Endometrial microvascular endothelial cells (primary cell): ENCODE measurements around the gene ORM2. TPM values are rescaled to one million over a fixed set of nuclear protein-coding genes. Genes with fewer than 3 reads are reported as not detected.
"Not testable (repeated sequence)": the region's sequence is repeated elsewhere in the genome, so short reads cannot be mapped to it uniquely, and the experiment has no call there.

Experiments used
- in situ Hi-C: cut with HindIII; loops from 2 replicates; pipeline ENCODE4 v1.10.0; 2017; ENCODE audit warnings: low sequenced_read_pairs, low pct_unique_long_range_greater_than_20kb; ENCODE audit errors: inconsistent ontology term
- total RNA-seq: library from RNA; depleted of rRNA; stranded (reverse); fragments of >200 nt; gene quantifications from one replicate; pipeline ENCODE4 v1.2.3, GENCODE V29; 2015; ENCODE audit errors: inconsistent ontology term

The ORM2 gene
- total RNA-seq, 1 donor from 2014 or later: not detected

DNA sequence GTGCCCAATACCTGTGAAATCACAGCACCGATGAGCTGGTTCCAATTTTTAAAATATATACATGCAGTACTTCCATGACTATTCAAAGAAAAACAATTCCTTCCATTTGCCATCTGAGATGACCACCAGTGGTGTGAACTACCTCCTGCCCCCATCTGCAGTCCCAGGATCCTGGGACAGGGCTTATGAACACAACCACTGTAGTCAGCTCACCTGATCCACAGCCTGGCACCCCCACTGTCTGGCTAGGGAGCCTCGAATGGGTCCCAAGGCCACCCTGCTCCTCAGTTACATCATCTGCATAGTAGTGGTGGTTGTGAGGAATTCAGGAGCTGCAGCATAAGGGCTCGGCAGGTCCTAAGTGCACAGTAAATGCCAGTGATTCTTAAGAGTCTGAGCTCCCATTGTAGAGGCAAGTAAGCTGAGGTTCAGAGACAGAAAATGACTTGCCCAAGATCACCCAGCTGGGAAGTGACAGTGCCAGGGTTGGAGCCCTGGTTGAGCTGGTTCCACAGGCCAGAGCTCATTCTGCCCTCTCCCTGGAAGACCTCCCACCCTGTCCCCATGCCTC, 3.9 kb upstream of the ORM2 start:
- in situ Hi-C loops: not testable (repeated sequence)

- in situ Hi-C loops: no loop called here
These were observed 1.9 kb upstream of the ORM2 start for GRCh38 chr9:114327749-114328148.

DNA sequence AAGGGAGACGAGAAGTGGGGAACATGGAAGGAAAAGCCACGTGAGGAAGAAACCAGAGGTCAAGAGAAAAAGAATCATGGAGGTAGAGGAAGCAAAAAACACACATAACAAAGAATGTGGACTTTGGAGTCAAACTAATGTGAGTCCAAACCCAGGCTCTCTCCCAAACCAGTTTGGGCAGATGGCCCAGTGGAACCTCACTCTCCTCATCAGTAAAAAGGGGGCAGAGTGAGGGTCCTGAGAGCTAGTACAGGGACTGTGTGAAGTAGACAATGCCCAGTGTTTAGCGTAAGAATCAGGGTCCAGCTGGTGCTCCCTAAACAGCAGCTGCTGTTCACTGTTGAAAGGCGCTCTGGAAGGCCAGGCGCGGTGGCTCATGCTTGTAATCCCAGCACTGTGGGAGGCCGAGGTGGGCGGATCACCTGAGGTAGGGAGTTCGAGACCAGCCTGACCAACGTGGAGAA, 1.3 kb upstream of the ORM2 start:
- in situ Hi-C loops: not testable (repeated sequence)

GRCh38 chr9:114328937-114329624, 588 bp upstream of the ORM2 start:
- in situ Hi-C loops: not testable (repeated sequence)

- in situ Hi-C loops: no loop called here
These were observed 967 bp downstream of the ORM2 start for GRCh38 chr9:114330636-114331035.

- in situ Hi-C loops: not testable (repeated sequence)
These were observed 1.8 kb downstream of the ORM2 start for GRCh38 chr9:114331229-114332195.

GRCh38 chr9:114332474-114333040, 2.9 kb downstream of the ORM2 start:
- in situ Hi-C loops: not testable (repeated sequence)

GRCh38 chr9:114333718-114334117, 4.0 kb downstream of the ORM2 start:
- in situ Hi-C loops: not testable (repeated sequence)

DNA sequence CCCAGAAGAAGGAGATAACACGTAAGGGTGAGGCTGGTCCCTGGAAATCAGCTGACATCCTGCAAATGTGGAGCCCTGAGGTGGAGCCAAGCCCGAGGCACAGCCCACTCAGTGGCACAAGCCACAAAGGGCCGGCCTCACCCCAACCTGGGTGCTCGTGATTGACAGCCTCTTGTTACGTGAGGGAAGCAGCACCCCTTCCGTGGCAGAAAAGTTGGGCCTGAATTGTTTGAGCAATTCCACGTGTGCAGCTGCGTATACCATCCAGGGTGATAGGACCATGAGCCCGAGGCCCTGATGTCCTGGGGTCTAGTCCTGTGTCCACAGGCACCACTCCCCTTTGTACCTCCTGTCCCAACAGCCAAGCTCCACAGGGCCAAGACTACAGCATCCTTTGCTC, 4.8 kb downstream of the ORM2 start:
- in situ Hi-C loops: no loop called here

DNA sequence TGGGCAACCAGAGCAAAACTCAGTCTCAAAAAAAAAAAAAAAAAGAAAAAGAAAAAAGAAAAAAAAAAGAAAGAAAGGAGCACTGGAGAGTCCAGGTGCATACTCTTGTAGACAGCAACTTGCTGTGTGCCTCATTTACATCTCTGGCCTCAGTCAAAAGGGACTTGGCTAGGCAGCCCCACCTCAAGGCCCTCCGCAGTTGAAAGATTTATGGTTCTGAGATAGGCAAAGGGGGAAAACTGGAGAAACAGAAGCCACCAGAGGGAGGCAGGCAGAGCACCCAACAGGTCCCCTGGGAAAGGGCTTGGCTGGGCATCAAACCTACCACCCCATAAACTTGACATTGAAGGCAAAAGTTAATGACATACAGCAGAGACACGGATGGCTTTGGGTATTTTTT, 6.1 kb downstream of the ORM2 start:
- in situ Hi-C loops: no loop called here

DNA sequence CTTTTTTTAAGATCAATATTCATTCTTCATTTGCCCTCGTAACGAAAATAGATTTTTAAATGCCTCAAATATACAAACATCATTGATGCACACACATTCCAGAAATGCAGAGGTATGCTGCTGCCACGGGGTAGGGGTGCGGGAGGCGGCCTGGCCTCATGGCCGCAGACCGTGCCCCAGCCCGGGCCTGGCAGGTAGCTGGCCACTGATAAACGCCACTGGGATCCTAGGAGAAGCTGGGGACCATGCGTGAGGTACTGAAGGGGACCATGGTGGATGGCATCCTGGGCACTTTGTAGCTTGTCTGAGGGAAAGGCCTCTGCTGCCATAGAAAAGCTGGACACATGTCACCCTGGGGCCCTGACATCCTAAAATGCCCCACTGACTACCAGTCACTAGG, 6.5 kb downstream of the ORM2 start:
- in situ Hi-C loops: no loop called here

DNA sequence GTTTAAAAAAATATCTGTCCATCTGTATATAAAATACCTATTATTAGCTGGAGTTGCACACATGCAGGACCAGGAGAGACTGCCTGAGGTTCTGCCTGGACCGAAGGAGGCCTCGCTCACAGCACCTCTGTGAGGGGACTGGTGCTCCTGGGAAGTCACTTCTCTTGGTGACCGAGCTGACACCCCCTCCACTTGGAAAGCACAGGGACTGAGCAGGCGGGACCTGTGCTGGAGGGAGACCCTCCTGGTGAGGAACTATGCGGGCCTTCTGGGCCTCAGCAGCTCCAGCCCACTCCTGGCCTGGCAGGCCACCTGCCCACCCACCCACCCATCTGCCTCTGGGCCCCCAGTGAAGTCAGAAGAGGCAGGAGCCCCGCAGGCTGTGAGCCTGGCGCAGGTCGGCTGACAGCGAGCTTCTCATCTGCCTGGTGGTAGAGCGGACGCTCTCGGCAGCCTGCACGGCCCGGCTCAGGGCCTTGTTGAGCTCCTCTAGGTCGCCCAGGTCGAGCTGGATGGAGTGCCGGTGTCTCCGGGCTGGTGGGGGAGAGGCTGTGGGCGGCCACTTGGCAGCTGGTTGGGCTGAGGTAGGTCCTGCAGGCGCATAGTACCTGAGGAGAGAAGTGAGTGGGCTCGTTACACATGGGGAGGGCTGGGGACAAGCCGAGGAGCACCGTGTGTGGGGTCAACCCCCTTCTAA, 7.2 kb downstream of the ORM2 start:
- in situ Hi-C loops: no loop called here

- in situ Hi-C loops: no loop called here
These were observed 8.5 kb downstream of the ORM2 start for GRCh38 chr9:114338187-114338586.

DNA sequence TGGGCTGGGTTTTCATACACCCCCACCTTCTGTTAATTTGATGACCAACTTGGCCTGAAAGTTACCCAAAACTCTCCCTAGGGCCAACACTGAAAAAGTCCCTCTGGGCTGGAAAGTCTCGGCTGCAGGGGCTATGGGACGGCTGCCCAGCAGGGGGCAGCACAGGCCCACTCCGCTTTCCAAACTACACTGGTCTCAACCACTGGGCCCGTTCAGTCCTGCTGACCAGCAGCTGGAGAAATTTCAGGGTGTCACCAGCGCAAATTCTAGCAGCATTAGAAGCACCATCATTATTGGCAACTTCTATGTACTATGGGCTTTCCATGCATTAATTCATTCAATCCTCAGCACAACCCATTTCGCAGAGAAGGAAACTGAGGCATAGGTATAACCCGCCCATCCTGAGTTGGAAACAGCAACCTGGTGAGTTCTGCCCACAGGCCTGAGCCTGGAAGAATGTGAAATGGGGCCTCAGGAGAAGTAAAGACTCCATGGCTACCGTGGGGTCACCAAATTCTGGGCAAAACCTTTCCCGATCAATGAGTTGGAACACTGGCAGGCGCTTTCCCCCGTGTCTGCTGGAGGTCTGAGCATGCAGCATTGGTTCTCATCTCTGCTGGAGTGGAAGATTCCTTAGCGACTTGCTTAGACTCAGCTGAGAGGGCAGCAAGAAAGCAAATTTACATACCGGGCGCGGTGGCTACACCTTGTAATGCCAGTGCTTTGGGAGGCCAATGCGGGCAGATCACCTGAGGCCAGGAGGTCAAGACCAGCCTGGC, 9.7 kb downstream of the ORM2 start:
- in situ Hi-C loops: no loop called here

GRCh38 chr9:114341152-114341830, 11.6 kb downstream of the ORM2 start:
- in situ Hi-C loops: no loop called here

DNA sequence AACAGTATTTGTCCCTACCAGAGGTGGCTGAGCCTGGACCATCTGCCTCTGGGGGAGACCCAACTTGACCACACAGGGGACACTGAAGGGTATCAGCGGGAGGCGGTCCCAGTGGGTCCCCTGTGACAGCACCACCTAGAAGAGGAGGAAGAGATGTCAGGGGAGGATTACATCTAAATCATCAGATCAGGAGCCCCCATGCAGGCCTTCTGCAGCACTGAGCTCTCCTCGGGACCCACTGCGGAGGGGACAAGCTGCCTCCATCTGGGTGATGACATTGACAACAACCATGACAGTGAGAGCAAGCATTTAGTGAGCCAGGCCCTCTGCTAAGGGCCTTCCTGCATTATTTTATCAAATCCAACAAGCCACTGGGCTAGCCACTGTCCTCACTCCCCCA, 12.3 kb downstream of the ORM2 start:
- in situ Hi-C loops: no loop called here

GRCh38 chr9:114342755-114343440, 13.2 kb downstream of the ORM2 start:
- in situ Hi-C loops: no loop called here
